ENCODE data around the gene SBF2. TPM values are rescaled to one million over a fixed set of nuclear protein-coding genes. Genes with fewer than 3 reads are reported as not detected.

The SBF2 gene
- total and polyA plus RNA-seq, 2 of the 13 experiments (the other 11 are each of a cell fraction or from before 2014, with no cell fraction given), result 24.0 to 45.8 TPM

GRCh38 chr11:9972989-9973388 is 321.0 kb downstream of the SBF2 start (continued):
- no peak for TF ChIP-seq ZMAT5 (CRISPR knock-in tag; IDR thresholded peaks at IDR 0.05; ENCODE audit: borderline replicate concordance, low read depth)
- TF ChIP-seq ZNF234 (CRISPR knock-in tag; conservative IDR thresholded peaks at IDR 0.05), result no peak
- TF ChIP-seq EHMT2 (IDR thresholded peaks at IDR 0.05; ENCODE audit: borderline replicate concordance, low read depth, low read length), result no peak
- no peak for TF ChIP-seq ZNF572 (CRISPR knock-in tag; IDR thresholded peaks at IDR 0.05)
- no peak for TF ChIP-seq ZNF451 (CRISPR knock-in tag; IDR thresholded peaks at IDR 0.05)
- TF ChIP-seq TCF7L2 (IDR thresholded peaks at IDR 0.05; ENCODE audit: low read depth, low read length), result no peak
- no peak for TF ChIP-seq PAWR (CRISPR knock-in tag; IDR thresholded peaks at IDR 0.05; ENCODE audit: borderline replicate concordance)
- no peak for TF ChIP-seq ZGPAT (CRISPR knock-in tag; IDR thresholded peaks at IDR 0.05)
- no peak for TF ChIP-seq ZHX2 (IDR thresholded peaks at IDR 0.05; ENCODE audit: low read depth)
- no peak for TF ChIP-seq ZHX2 (CRISPR knock-in tag; IDR thresholded peaks at IDR 0.05; ENCODE audit: borderline replicate concordance)
- no peak for TF ChIP-seq POGK (CRISPR knock-in tag; conservative IDR thresholded peaks at IDR 0.05)
- TF ChIP-seq ELF1 (CRISPR knock-in tag; IDR thresholded peaks at IDR 0.05), result no peak
- no peak for TF ChIP-seq TCF7 (IDR thresholded peaks at IDR 0.05; ENCODE audit: low read depth)
- no peak for TF ChIP-seq HIC2 (CRISPR knock-in tag; IDR thresholded peaks at IDR 0.05; ENCODE audit: low read depth)
- no peak for TF ChIP-seq ZFP36L2 (CRISPR knock-in tag; IDR thresholded peaks at IDR 0.05)
- no peak for TF ChIP-seq MEIS2 (CRISPR knock-in tag; IDR thresholded peaks at IDR 0.05)
- TF ChIP-seq RFXANK (CRISPR knock-in tag; IDR thresholded peaks at IDR 0.05), result no peak
- no peak for TF ChIP-seq ZNF251 (CRISPR knock-in tag; IDR thresholded peaks at IDR 0.05)
- TF ChIP-seq KLF16 (CRISPR knock-in tag; IDR thresholded peaks at IDR 0.05), result 0 out of 4 replicates have a peak, but pooled peaks of 1 of the 2 experiments have one; percentile 9
- TF ChIP-seq ZBTB38 (CRISPR knock-in tag; IDR thresholded peaks at IDR 0.05), result no peak
- TF ChIP-seq SAFB2 (CRISPR knock-in tag; IDR thresholded peaks at IDR 0.05; ENCODE audit: borderline replicate concordance, low read depth), result no peak
